GM19455 (cell line): ENCODE data around the gene LUC7L2.
"Not testable (repeated sequence)": the region's sequence is repeated elsewhere in the genome, so short reads cannot be mapped to it uniquely, and the experiment has no call there.

Source experiments
- ATAC-seq: cut with Tn5 transposase; IDR thresholded peaks from one replicate; pipeline ENCODE4 v1.9.1; 2021; ENCODE audit not compliant: unreplicated experiment

Gene LUC7L2

GRCh38 chr7:139393621-139394211 lies 34.0 kb downstream of the LUC7L2 start:
- ATAC-seq = no peak

GRCh38 chr7:139394540-139394939 lies 34.8 kb downstream of the LUC7L2 start:
- ATAC-seq = no peak

- no peak for ATAC-seq
Observed at GRCh38 chr7:139396323-139396951, 36.7 kb downstream of the LUC7L2 start.

GRCh38 chr7:139397192-139397591 lies 37.5 kb downstream of the LUC7L2 start:
- ATAC-seq = no peak

GRCh38 chr7:139403601-139404000 lies 43.9 kb downstream of the LUC7L2 start:
- no peak for ATAC-seq

GRCh38 chr7:139407555-139407954 lies 47.9 kb downstream of the LUC7L2 start:
- no peak for ATAC-seq

- not testable (repeated sequence) for ATAC-seq
Observed at GRCh38 chr7:139414743-139415402, 55.2 kb downstream of the LUC7L2 start.

- no peak for ATAC-seq
Observed at GRCh38 chr7:139416405-139416804, 56.7 kb downstream of the LUC7L2 start.

GRCh38 chr7:139417478-139417877 lies 57.8 kb downstream of the LUC7L2 start:
- no peak for ATAC-seq

- no peak for ATAC-seq
Observed at GRCh38 chr7:139421123-139421522, 61.4 kb downstream of the LUC7L2 start.

- ATAC-seq = no peak
Observed at GRCh38 chr7:139422126-139422525, 62.4 kb downstream of the LUC7L2 start.

- ATAC-seq = no peak
Observed at GRCh38 chr7:139423091-139423490, 63.4 kb downstream of the LUC7L2 start.

- ATAC-seq = no peak
Observed at GRCh38 chr7:139424004-139424403, 64.3 kb downstream of the LUC7L2 start.

- ATAC-seq = not testable (repeated sequence)
Observed at GRCh38 chr7:139425701-139426100, 66.0 kb downstream of the LUC7L2 start.

GRCh38 chr7:139426258-139427028 lies 66.7 kb downstream of the LUC7L2 start:
- no peak for ATAC-seq

- ATAC-seq = no peak
Observed at GRCh38 chr7:139427029-139427420, 67.3 kb downstream of the LUC7L2 start.

GRCh38 chr7:139427788-139428187 lies 68.1 kb downstream of the LUC7L2 start:
- ATAC-seq = no peak

- ATAC-seq = not testable (repeated sequence)
Observed at GRCh38 chr7:139429735-139430134, 70.0 kb downstream of the LUC7L2 start.

- no peak for ATAC-seq
Observed at GRCh38 chr7:139430443-139430842, 70.7 kb downstream of the LUC7L2 start.

GRCh38 chr7:139431010-139431409 lies 71.3 kb downstream of the LUC7L2 start:
- no peak for ATAC-seq

GRCh38 chr7:139431459-139431858 lies 71.8 kb downstream of the LUC7L2 start:
- no peak for ATAC-seq

- ATAC-seq = no peak
Observed at GRCh38 chr7:139436806-139437205, 77.1 kb downstream of the LUC7L2 start.
